Activated CD4-positive, CD25-positive, alpha-beta regulatory T cell (primary cell): Measurements from ENCODE around the gene BSDC1.
"Not testable (repeated sequence)": the region's sequence is repeated elsewhere in the genome, so short reads cannot be mapped to it uniquely, and the experiment has no call there.

Source experiments
- DNase-seq, 4 experiments: peaks; one replicate each; lab custom pipeline; 2025; lab: John Stamatoyannopoulos, UW

BSDC1 gene, protein sequence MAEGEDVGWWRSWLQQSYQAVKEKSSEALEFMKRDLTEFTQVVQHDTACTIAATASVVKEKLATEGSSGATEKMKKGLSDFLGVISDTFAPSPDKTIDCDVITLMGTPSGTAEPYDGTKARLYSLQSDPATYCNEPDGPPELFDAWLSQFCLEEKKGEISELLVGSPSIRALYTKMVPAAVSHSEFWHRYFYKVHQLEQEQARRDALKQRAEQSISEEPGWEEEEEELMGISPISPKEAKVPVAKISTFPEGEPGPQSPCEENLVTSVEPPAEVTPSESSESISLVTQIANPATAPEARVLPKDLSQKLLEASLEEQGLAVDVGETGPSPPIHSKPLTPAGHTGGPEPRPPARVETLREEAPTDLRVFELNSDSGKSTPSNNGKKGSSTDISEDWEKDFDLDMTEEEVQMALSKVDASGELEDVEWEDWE

DNA sequence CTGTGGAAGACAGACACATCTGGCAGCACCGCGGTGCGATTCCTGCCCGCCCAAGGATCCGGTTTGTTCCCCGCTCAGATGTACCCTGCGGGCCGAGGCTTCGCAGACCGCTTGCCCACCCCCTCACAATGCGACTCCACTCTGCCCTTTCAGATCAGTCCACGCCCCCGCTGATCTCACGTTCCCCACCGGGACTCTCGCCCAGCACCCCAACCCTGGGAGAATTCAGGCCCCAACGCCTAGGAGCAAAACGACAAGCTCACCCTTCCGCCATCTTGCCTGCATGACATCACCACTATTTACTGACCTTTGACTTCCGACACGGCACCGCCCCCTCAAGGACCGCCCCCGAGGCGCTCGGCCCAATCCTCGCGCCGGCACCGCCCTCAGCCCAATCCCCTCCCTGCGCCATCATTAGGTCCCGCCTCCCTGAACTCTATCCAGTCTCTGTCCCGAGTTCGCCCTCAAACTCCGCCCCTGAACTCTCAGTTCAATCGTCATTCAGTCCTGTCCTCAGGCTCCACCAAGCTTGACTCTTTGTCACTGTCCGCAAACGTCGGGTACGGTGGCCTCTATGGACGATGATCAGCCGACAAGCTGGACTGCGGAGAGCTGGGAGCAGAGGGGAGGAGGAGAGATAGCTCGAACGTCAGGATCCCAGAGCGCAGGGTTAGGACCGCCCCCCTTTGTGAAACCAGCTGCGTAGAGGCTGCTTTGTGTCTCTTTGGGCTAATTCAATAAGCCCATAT lies at the start of gene BSDC1:
Gene BSDC1 (minus strand): TSS at position 301 of the 749 bp plus-strand sequence. CDS start 27 bp downstream, at position 274.
- peak; percentile 93 to 97 (median 95) for DNase-seq

DNA sequence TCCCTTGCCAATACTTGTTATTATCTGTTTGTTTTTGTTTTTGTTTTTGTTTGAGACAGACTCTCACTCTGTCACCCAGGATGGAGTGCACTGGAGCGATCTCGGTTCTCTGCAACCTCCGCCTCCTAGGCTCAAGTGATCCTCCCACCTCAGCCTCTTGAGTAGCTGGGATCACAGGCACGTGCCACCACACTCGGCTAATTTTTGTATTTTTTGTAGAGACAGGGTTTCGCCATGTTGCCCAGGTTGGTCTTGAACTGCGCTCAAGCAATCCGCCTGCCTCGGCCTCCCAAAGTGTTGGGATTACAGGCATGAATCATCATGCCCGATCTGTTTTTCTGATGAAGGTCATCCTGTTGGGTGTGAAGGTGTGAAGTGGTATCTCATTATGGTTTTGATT lies 47.2 kb upstream of the BSDC1 start:
- DNase-seq, result not testable (repeated sequence)

- not testable (repeated sequence) for DNase-seq
These were observed 44.5 kb upstream of the BSDC1 start for GRCh38 chr1:32438777-32439176.

DNA sequence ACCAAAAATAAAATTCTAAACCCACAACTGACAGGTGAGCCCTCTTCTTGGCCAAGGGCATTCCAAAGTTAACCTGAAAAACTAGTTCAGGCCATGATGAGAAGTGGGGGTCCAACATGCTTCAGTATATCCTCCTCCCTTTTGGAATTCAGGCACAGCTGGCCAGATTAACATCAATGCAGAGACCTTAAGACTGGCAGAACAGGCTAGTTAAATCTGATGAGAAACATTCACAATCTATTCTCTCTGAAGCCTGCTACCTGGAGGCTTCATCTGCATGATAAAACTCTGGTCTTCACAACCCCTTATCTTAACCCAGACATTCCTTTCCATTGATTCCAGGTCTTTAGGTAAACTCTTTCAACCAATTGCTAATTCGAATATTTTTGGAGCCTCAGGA lies 43.9 kb upstream of the BSDC1 start:
- no peak for DNase-seq

DNA sequence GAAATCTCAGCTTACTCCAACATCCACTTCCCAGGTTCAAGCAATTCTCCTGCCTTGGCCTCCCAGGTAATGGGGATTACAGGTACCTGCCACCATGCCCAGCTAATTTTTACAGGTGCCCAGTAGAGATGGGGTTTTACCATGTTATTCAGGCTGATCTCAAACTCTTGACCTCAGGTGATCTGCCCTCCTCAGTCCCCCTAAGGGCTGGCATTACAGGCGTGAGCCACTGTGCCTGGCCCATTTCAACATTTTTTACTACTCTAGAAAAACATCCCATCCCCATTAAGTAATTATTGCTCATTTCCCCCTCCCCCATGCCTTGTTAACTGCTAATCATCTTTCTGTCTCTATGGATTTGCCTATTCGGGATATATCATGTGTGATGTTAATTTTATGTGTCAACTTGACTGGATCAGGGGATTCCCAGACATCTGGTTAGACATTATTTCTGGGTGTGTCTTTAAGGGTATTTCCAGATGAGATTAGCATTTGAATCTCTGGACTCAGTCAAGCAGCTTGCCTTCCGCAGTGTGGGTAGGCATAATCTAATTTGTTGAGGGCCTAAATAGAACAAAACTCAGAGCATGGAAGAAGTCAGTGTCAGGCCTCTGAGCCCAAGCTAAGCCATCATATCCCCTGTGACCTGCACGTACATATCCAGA lies 37.6 kb upstream of the BSDC1 start:
- DNase-seq, result no peak

GRCh38 chr1:32427264-32427963 lies 33.2 kb upstream of the BSDC1 start:
- no peak for DNase-seq

DNA sequence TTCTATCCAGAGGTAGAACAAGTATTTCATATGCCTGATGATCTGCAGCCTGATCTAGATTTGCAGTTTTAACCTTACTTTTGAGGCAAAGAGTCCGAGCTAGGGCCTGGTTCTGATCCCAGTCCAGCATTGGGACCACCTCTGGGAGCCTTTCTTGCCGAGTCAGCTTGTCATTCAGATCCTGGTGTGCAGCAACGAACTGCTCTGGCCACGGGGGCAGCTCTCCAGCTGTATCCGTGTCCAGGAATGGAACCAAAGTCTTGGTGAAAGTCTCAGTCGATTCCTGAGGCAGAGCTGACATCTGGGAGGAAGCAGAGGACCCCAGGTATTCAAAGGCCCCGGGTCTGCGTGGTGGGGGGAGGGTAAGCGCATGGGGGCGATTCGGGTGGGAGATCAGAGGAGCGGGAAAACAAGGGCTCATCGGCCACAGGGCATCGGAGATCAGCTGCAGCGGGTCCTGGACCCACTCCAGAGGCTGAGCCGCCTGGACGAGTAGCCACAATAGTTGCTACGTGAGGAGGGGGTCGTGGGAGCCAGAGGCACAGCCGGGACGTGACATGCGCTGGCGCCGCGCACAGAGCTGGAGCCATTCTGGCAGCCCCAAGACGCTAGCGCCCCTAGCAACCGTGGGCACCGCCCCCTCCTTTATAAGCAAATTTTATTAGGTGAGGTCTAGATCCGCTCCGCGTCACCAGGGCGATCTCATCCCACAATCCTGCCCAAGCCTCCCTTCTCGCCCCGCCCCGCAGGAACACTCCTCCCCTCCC lies 32.4 kb upstream of the BSDC1 start:
- no peak for DNase-seq

- no peak for DNase-seq
These were observed 27.5 kb upstream of the BSDC1 start for GRCh38 chr1:32421775-32422174.

GRCh38 chr1:32414186-32414886 lies 20.1 kb upstream of the BSDC1 start:
- DNase-seq, result no peak

GRCh38 chr1:32413507-32414185 lies 19.4 kb upstream of the BSDC1 start:
- DNase-seq, result peak; percentile 42 to 61 (median 53)

- no peak for DNase-seq
These were observed 17.0 kb upstream of the BSDC1 start for GRCh38 chr1:32411261-32411660.

- DNase-seq, result no peak
These were observed 12.4 kb upstream of the BSDC1 start for GRCh38 chr1:32406629-32407111.

GRCh38 chr1:32405672-32406467 lies 11.6 kb upstream of the BSDC1 start:
- DNase-seq, result no peak

GRCh38 chr1:32404946-32405345 lies 10.7 kb upstream of the BSDC1 start:
- DNase-seq, result no peak

DNA sequence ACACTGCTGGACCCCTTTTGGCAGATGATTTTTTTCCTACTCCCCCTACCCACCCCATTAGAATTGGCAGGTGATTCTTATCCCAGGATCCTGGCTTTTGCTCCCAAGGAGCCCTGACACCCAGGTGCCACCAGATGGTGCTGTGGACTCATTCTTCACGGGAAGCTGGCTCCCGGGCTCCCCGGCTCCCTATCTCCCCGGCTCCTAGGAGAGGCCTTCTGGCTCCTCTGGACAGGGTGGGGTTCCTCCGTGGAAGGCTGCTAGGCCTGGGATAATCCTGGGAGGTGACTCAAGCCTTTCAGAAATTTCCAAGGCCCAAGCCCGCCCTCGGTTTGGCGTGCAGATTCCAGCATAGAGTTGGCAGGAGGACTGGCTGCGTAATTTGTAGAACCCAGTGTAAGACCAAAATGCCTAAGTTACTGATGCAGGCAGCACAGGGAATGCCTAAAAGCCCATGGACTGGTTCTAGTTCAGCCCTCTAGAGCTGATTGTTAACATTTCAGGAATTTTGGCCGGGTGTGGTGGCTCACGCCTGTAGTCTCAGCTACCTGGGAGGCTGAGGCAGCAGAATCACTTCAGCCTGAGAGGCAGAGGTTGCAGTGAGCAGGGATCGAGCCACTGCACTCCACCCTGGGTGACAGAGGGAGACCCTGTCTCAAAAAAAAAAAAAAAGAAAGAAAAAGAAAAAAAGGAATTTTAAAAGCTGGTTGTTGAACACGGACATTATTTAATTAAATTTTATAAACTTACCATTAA lies 6.8 kb upstream of the BSDC1 start:
- DNase-seq, result peak; percentile 18 to 52 (median 20)

GRCh38 chr1:32399843-32400242 lies 5.6 kb upstream of the BSDC1 start:
- no peak for DNase-seq

DNA sequence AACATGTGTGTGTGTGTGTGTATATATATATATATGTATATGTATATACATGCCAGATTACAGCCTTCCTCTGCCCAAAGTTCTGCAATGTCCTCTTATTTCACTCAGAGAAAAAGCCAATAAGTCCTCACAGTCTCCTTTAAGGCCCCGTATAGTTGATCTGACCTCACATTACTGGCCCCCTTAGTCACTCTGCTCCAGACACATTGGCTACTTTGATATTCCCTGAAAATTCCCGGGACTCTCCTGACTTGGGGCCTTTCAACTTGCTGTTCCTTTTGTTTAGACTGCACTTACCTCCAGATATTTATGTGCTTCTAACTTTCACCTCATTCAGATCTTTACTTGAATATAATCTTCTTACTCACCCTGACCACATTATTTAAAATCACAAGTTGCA lies 4.2 kb upstream of the BSDC1 start:
- DNase-seq, result no peak

DNA sequence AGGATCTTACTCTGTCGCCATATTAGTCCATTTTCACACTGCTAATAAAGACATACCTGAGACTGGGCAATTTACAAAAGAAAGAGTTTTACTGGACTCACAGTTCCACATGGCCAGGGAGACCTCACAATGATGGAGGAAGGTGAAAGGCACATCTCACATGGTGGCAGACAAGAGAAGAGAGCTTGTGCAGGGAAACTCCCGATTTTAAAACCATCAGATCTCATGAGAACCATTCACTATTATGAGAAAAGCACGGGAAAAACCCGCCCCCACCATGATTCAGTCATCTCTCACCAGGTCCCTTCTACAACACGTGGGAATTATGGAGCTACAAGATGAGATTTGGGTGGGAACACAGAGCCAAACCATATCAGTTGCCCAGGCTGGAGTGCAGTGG lies 2.3 kb upstream of the BSDC1 start:
- DNase-seq, result not testable (repeated sequence)
